COR-L47 (cell line): Measurements from ENCODE around the gene RFX2.
A peak's percentile ranks its signal among the peaks of the same experiment; 100 is the strongest.

Source experiments
- DNase-seq: peaks from one replicate; lab custom pipeline; 2025; lab: John Stamatoyannopoulos, UW

The RFX2 gene

DNA sequence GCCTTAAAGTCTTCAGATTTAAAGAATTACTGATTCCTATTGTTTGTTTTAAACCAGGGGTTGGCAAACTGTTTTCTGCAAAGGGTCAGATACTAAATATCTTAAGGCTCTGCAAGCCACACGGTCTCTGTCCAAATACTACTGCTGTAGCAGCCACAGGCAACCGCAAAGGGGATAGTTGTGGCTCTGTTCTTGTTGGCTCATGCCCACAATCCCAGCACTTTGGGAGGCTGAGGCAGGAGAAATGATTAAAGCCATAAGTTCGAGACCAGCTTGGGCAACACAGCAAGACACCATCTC is 154.7 kb downstream of the RFX2 start:
- no peak for DNase-seq

DNA sequence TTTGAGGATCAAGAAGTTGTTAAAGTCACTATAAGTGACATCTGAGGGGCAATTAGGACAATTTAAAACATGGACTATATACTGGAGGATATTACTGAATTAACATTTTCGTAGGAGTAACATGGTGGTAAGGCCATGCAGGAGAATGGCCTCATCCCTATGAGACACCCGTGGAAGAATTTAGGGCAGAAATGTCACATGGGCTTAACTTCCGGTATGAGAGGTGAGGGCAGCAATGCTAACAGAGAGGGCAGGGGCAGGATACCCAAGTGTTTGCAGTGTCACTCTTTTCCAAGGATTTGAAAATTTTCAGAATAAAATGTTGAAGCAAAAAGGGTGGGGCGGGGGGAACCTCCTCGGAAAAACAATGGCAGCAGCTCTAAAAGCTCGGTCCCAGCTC is 156.0 kb downstream of the RFX2 start:
- DNase-seq: no peak

DNA sequence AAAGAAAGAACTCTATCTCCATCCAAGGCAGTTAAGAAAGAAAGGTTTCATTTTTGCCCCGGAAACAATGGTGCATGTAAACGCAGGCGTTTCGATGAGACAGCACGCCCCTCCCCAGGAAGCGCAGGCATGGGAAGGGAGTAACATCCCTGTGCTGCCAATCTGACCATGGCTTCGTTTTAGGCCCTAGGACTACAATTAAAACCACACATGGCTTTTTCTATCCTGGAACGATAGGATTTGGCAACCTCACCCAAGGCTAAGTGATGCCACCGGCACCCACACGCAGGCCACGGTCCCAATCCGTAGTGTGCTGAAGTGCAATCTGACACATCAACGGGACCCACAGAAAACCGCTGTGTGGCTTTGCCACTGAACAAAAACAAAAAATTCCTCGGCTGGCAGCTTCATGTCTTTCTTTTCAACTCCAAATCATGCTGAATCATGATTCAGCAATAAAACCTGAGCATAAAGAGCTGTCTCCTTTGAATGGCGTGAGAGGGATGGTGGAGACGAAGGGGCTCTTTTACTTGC is 156.6 kb downstream of the RFX2 start:
- DNase-seq: no peak

DNA sequence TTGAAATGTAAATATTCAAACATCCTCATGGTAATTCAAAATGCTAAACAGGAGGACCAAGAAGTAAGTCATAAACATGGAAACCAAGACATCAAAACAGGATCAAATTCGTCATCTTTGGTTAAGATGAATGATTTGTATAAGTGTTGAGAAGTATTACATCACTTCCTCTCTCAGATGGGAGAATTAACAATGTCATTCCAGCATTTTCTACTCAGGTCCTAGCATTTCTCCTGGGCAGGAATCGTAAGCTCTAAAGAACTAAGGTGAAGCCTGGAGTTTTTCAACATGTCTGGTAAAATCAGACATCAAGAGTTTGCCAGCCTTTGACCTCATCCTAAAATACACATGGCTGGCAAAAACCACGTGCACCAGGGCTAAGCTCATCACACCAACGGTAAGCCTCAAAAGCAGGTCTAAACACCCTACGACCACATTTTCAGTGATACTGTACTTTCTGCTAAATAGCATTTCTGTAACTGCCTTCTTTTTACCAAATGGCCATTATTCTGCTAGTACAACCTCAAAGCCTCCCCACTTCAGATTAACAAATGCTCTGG is 157.2 kb downstream of the RFX2 start:
- DNase-seq: no peak

DNA sequence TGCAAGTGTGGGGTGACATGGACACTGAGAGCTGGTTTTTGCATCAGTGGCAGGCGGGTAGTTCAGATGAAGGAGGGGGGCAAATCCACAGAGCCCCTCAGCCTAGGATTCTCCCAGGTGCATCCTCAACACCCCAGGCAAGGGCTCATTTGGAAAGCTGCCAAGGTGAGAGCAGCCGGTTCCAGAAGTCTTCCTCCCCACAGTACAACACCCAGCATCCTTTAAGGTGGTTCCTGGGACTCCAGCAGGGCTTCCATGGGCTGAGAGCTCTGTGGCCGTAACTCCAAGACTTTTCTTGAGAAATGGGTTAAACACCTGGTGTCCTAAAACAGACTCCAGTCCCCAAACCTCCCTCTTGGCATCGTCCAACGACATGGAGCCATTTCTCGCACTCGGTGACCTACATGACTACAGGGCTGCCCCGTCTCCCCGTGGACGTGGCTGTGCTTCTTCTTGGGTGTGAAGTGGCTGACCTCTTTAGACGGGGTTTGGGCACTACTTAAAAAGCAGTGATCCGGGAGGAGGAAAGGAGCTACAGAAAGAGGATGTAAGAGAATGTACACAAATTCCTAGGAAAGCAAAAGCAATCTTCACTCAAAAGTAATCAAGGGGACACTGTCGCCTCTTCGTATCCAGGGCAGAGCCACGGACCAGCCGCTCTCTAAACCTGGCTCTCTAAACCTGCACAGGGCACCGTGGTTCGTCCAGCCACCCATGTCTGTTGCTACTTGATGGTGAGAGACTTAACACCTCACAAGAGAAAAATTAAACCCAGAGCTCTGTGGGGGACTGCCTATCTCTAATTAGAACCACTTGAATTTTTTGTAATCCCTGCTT is 157.9 kb downstream of the RFX2 start:
- DNase-seq: peak; percentile 22

DNA sequence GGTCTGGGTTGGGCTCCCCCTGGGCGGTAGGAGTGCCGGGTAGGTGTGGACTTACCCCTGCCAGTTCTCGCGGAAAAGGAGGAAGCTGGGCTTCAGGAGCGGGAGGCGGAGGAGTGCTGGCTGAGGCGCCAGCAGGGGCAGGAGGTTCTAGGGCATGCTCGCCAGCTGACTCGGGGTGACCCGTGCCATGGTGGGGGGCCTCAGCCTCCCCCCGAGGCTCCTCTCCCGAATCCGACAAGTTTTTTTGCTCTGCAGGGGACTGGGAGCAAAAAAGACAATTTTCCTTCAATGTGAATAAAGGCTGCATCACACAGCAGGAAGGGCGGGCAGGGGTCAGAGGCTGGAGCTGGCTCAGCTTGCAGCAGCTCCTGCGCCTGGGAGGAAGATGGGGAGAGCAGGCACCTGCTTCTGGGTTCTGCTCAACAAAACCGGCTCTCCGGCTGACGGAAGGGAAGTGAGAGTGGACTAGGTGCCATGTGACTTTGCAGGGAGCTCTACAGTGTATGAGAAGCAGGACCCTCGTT is 158.9 kb downstream of the RFX2 start:
- DNase-seq: no peak

GRCh38 chr19:5950741-5951140 is 159.6 kb downstream of the RFX2 start:
- DNase-seq: no peak

GRCh38 chr19:5949792-5950305 is 160.5 kb downstream of the RFX2 start:
- DNase-seq: peak; percentile 35

DNA sequence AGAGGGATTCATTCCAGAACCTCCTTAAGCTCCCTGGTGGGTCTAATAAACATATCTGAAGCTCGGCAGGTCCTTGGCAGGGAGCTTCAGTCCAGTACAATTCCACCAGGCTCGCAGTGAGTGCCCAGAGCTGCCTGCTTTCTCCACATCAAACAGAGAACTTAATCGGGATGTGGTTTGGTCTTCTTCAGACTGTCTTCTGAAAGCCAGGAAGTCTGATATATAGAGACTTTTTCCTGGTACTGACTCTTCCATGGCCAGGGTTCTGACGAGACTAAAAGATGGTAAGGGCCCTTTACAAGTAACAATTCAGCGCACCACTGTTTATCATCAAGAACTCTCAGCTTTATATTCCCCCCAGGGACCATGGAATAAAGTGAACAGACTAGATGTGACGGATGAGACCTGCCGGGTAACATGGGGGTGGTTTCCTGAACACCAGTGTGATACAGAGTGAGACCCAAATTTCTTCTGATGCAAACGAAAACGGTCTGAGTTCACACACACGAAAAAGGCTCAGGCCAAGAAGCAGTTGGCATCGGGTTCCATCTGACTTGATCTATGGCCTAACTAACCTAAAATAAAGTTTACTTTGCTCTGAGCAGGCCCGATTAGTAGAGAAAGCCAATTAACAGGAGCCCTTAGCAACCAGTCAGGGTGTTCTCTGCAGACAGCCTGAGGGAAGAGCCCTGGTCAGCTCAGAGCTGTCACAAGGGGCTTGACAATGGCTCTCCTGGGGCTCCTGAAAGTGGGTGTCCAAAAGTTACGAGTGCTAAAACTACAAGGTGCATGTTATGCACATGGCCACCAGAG is 161.3 kb downstream of the RFX2 start:
- DNase-seq: no peak

DNA sequence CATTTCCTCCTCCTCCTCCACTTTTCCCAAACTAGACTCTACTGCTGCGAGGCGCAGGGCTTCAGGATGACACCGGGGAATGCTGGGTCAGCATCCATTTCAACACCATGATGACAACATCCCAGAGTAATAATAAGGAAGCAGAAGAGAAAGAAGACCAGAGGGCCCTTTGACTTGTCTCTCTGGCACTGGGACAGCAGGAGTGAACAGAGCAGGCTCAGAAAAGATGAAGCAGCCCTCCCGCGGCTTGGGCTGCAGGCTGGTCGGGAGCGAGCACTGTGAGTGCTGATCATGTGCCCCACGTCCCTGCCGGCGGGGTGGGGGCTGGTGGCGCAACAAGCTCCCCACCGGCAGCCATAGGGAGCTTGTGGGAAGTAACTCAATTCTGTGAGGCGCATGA is 162.9 kb downstream of the RFX2 start:
- DNase-seq: no peak

GRCh38 chr19:5943623-5944022 is 166.7 kb downstream of the RFX2 start:
- DNase-seq: no peak
